ENCODE measurements around the gene MAPK8IP3.
A peak's percentile ranks its signal among the peaks of the same experiment; 100 is the strongest.

The MAPK8IP3 gene

GRCh38 chr16:1674306-1674705 is 31.7 kb upstream of the MAPK8IP3 start:
- no peak overlapping the region for H4K8ac ChIP-seq (ENCODE audit: low read length)
- no peak overlapping the region for H3K23ac ChIP-seq (ENCODE audit: low read length in 2 of 2)
- H3K4me1 ChIP-seq (ENCODE audit: control insufficient read depth, insufficient read depth, low read depth, low read length) = peaks cover 20% of the 10 kb centered on the region
- no peak overlapping the region for H3K14ac ChIP-seq (ENCODE audit: low read length in 2 of 2)
- no peak overlapping the region for H3K4me2 ChIP-seq (ENCODE audit: low read length, poor library complexity, severe bottlenecking)
- no peaks in the 10 kb centered on the region for H3K9me3 ChIP-seq (ENCODE audit: control insufficient read depth, low read length)
- no peak overlapping the region for H2BK12ac ChIP-seq (ENCODE audit: low read length in 2 of 2)
- H3K79me1 ChIP-seq (replicated peaks; ENCODE audit: low read length, poor library complexity, severe bottlenecking) = peaks cover 26% of the 10 kb centered on the region
- no peak overlapping the region for H2BK15ac ChIP-seq (ENCODE audit: low read depth, poor library complexity, severe bottlenecking)
- peaks cover 65 to 71% of the 10 kb centered on the region in 2 experiments for H3K36me3 ChIP-seq (ENCODE audit: control insufficient read depth in 1 of 2, insufficient read depth in 2 of 2, low read depth in 1 of 2, low read length in 2 of 2)
- H3K4me3 ChIP-seq (ENCODE audit: insufficient read depth in 1 of 2, low read depth in 1 of 2, low read length in 2 of 2) = no peak overlapping the region
- no peak overlapping the region for H4K91ac ChIP-seq (ENCODE audit: low read length)
- no peaks in the 10 kb centered on the region for H3K27me3 ChIP-seq (ENCODE audit: control insufficient read depth in 1 of 2, insufficient read depth in 1 of 2, low read length in 2 of 2)
- no peak overlapping the region for H3K27ac ChIP-seq (ENCODE audit: low read length, poor library complexity, severe bottlenecking)
- no peak overlapping the region for H3K4ac ChIP-seq (ENCODE audit: low read depth in 1 of 2, low read length in 2 of 2)
- no peak overlapping the region for H2AK5ac ChIP-seq (ENCODE audit: low read length, severe bottlenecking)
- H2BK5ac ChIP-seq (ENCODE audit: low read depth, low read length, poor library complexity, severe bottlenecking) = no peak overlapping the region
- no peak overlapping the region for H3K9ac ChIP-seq (ENCODE audit: low read length)
- WGBS = 95% methylated on average over 7 of the region's 7 CpGs
- no peak for DNase-seq
- H2AFZ ChIP-seq (ENCODE audit: low read depth, low read length) = no peak overlapping the region
- H2BK120ac ChIP-seq (ENCODE audit: low read depth, low read length) = no peak overlapping the region
- no peak overlapping the region for H3K18ac ChIP-seq (ENCODE audit: low read depth in 1 of 2, low read length in 2 of 2)

GRCh38 chr16:1674751-1675664 is 31.0 kb upstream of the MAPK8IP3 start:
- no peak overlapping the region for H3K4ac ChIP-seq (ENCODE audit: low read depth in 1 of 2, low read length in 2 of 2)
- no peak overlapping the region for H3K9ac ChIP-seq (ENCODE audit: low read length)
- WGBS = 63% methylated on average over 19 of the region's 19 CpGs

GRCh38 chr16:1676661-1677060 is 29.3 kb upstream of the MAPK8IP3 start:
- Histone ChIP-seq H3K36me3 (ENCODE audit: control insufficient read depth in 1 of 2, insufficient read depth in 2 of 2, low read depth in 1 of 2, low read length in 2 of 2) (peaks cover 44 to 49% of the 10 kb centered on the region in 2 experiments), H2BK15ac (ENCODE audit: low read depth, poor library complexity, severe bottlenecking) (peak overlapping the region; percentile 68), H3K9ac (ENCODE audit: low read length) (no peak overlapping the region), H3K9me3 (ENCODE audit: control insufficient read depth, low read length) (no peaks in the 10 kb centered on the region), H4K91ac (ENCODE audit: low read length) (no peak overlapping the region), H3K23ac (ENCODE audit: low read length in 2 of 2) (no peak overlapping the region), H2BK5ac (ENCODE audit: low read depth, low read length, poor library complexity, severe bottlenecking) (no peak overlapping the region), H3K27ac (ENCODE audit: low read length, poor library complexity, severe bottlenecking) (no peak overlapping the region), H3K4ac (ENCODE audit: low read depth in 1 of 2, low read length in 2 of 2) (no peak overlapping the region), H3K79me1 (replicated peaks; ENCODE audit: low read length, poor library complexity, severe bottlenecking) (peaks cover 14% of the 10 kb centered on the region), H2AFZ (ENCODE audit: low read depth, low read length) (no peak overlapping the region), H3K4me3 (ENCODE audit: insufficient read depth in 1 of 2, low read depth in 1 of 2, low read length in 2 of 2) (no peak overlapping the region), H3K27me3 (ENCODE audit: control insufficient read depth in 1 of 2, insufficient read depth in 1 of 2, low read length in 2 of 2) (no peaks in the 10 kb centered on the region), H4K8ac (ENCODE audit: low read length) (no peak overlapping the region), H3K14ac (ENCODE audit: low read length in 2 of 2) (no peak overlapping the region), H3K4me2 (ENCODE audit: low read length, poor library complexity, severe bottlenecking) (no peak overlapping the region), H3K4me1 (ENCODE audit: control insufficient read depth, insufficient read depth, low read depth, low read length) (peaks cover 34% of the 10 kb centered on the region), H2BK120ac (ENCODE audit: low read depth, low read length) (no peak overlapping the region), H2BK12ac (ENCODE audit: low read length in 2 of 2) (no peak overlapping the region), H3K18ac (ENCODE audit: low read depth in 1 of 2, low read length in 2 of 2) (no peak overlapping the region), H2AK5ac (ENCODE audit: low read length, severe bottlenecking) (peak overlapping the region; percentile 21)
- 95% methylated on average over 6 of the region's 12 CpGs for WGBS
- DNase-seq = no peak

More at GRCh38 chr16:1674751-1675664, 31.0 kb upstream of the MAPK8IP3 start:
- Histone ChIP-seq H3K23ac (ENCODE audit: low read length in 2 of 2) (no peak overlapping the region), H3K36me3 (ENCODE audit: control insufficient read depth in 1 of 2, insufficient read depth in 2 of 2, low read depth in 1 of 2, low read length in 2 of 2) (peaks cover 58 to 64% of the 10 kb centered on the region in 2 experiments), H2BK5ac (ENCODE audit: low read depth, low read length, poor library complexity, severe bottlenecking) (no peak overlapping the region), H2AK5ac (ENCODE audit: low read length, severe bottlenecking) (peak overlapping the region; percentile 61), H2BK15ac (ENCODE audit: low read depth, poor library complexity, severe bottlenecking) (no peak overlapping the region), H3K4me1 (ENCODE audit: control insufficient read depth, insufficient read depth, low read depth, low read length) (peaks cover 27% of the 10 kb centered on the region), H2BK120ac (ENCODE audit: low read depth, low read length) (no peak overlapping the region), H3K79me1 (replicated peaks; ENCODE audit: low read length, poor library complexity, severe bottlenecking) (peaks cover 23% of the 10 kb centered on the region), H4K8ac (ENCODE audit: low read length) (no peak overlapping the region), H3K27ac (ENCODE audit: low read length, poor library complexity, severe bottlenecking) (peak overlapping the region; percentile 38), H3K18ac (ENCODE audit: low read depth in 1 of 2, low read length in 2 of 2) (peak overlapping the region in 1 of 2 experiments; percentile 67), H2BK12ac (ENCODE audit: low read length in 2 of 2) (peak overlapping the region in 1 of 2 experiments; percentile 74), H3K14ac (ENCODE audit: low read length in 2 of 2) (peak overlapping the region in 1 of 2 experiments; percentile 58), H4K91ac (ENCODE audit: low read length) (no peak overlapping the region), H3K4me3 (ENCODE audit: insufficient read depth in 1 of 2, low read depth in 1 of 2, low read length in 2 of 2) (no peak overlapping the region), H3K4me2 (ENCODE audit: low read length, poor library complexity, severe bottlenecking) (peak overlapping the region; percentile 8), H3K27me3 (ENCODE audit: control insufficient read depth in 1 of 2, insufficient read depth in 1 of 2, low read length in 2 of 2) (no peaks in the 10 kb centered on the region), H2AFZ (ENCODE audit: low read depth, low read length) (no peak overlapping the region), H3K9me3 (ENCODE audit: control insufficient read depth, low read length) (no peaks in the 10 kb centered on the region)
- DNase-seq = peak; percentile 73

GRCh38 chr16:1677339-1677738 is 28.7 kb upstream of the MAPK8IP3 start:
- DNase-seq = no peak
- H2AK5ac ChIP-seq (ENCODE audit: low read length, severe bottlenecking) = no peak overlapping the region
- 92% methylated on average over 11 of the region's 18 CpGs for WGBS

More at GRCh38 chr16:1677339-1677738, 28.7 kb upstream of the MAPK8IP3 start:
- Histone ChIP-seq H3K9me3 (ENCODE audit: control insufficient read depth, low read length) (no peaks in the 10 kb centered on the region), H3K79me1 (replicated peaks; ENCODE audit: low read length, poor library complexity, severe bottlenecking) (peaks cover 14% of the 10 kb centered on the region), H3K4me3 (ENCODE audit: insufficient read depth in 1 of 2, low read depth in 1 of 2, low read length in 2 of 2) (peak overlapping the region in 1 of 2 experiments; percentile 89), H3K14ac (ENCODE audit: low read length in 2 of 2) (no peak overlapping the region), H2BK5ac (ENCODE audit: low read depth, low read length, poor library complexity, severe bottlenecking) (no peak overlapping the region), H3K27me3 (ENCODE audit: control insufficient read depth in 1 of 2, insufficient read depth in 1 of 2, low read length in 2 of 2) (no peaks in the 10 kb centered on the region), H3K23ac (ENCODE audit: low read length in 2 of 2) (no peak overlapping the region), H2BK12ac (ENCODE audit: low read length in 2 of 2) (no peak overlapping the region), H3K4ac (ENCODE audit: low read depth in 1 of 2, low read length in 2 of 2) (no peak overlapping the region), H4K8ac (ENCODE audit: low read length) (no peak overlapping the region), H3K27ac (ENCODE audit: low read length, poor library complexity, severe bottlenecking) (no peak overlapping the region), H3K9ac (ENCODE audit: low read length) (peak overlapping the region; percentile 87), H3K4me1 (ENCODE audit: control insufficient read depth, insufficient read depth, low read depth, low read length) (peaks cover 34% of the 10 kb centered on the region), H3K36me3 (ENCODE audit: control insufficient read depth in 1 of 2, insufficient read depth in 2 of 2, low read depth in 1 of 2, low read length in 2 of 2) (peaks cover 38 to 43% of the 10 kb centered on the region in 2 experiments), H2AFZ (ENCODE audit: low read depth, low read length) (no peak overlapping the region), H3K18ac (ENCODE audit: low read depth in 1 of 2, low read length in 2 of 2) (no peak overlapping the region), H2BK15ac (ENCODE audit: low read depth, poor library complexity, severe bottlenecking) (no peak overlapping the region), H3K4me2 (ENCODE audit: low read length, poor library complexity, severe bottlenecking) (no peak overlapping the region), H2BK120ac (ENCODE audit: low read depth, low read length) (no peak overlapping the region), H4K91ac (ENCODE audit: low read length) (no peak overlapping the region)

Data from mesenchymal stem cell (in vitro differentiated cells and primary cell).